HepG2 (cell line): Measurements from ENCODE around the gene CX3CR1. TPM values are rescaled to one million over a fixed set of nuclear protein-coding genes. Genes with fewer than 3 reads are reported as not detected.
A peak's percentile ranks its signal among the peaks of the same experiment; 100 is the strongest.

Experiments used
- BRD4 ChIP-seq: sonication (generic); formaldehyde crosslinking; IDR thresholded peaks from 2 replicates; pipeline ENCODE4 v1.4.0; 2020; ENCODE audit warnings: missing genetic modification reagents
- DBP ChIP-seq: sonication (generic); formaldehyde crosslinking; IDR thresholded peaks from 2 replicates; pipeline ENCODE4 v1.4.0; 2020; ENCODE audit warnings: missing genetic modification reagents; ENCODE audit errors: not compliant biosample characterization
- DDIT3 ChIP-seq: sonication (generic); formaldehyde crosslinking; IDR thresholded peaks from 2 replicates; pipeline ENCODE4 v1.4.0; 2020; ENCODE audit warnings: mild to moderate bottlenecking, missing genetic modification reagents
- EP300 ChIP-seq, 3 experiments: sonication (generic) in 1 of 3; formaldehyde crosslinking in 1 of 3; IDR thresholded peaks; 2 replicates each; pipeline versions ENCODE4 v1.5.1 to v1.6.1; 2011 to 2020; ENCODE audit warnings: low read depth in 2 of 3, low read length in 2 of 3, borderline replicate concordance in 1 of 3, improper control_type of control experiment in 1 of 3, mild to moderate bottlenecking in 1 of 3, missing genetic modification reagents in 1 of 3, moderate library complexity in 1 of 3
- FOXK1 ChIP-seq: sonication (generic); formaldehyde crosslinking; IDR thresholded peaks from 2 replicates; pipeline ENCODE4 v1.4.0; 2020; ENCODE audit warnings: low read depth, missing genetic modification reagents, borderline replicate concordance
- FOXP1 ChIP-seq, 2 experiments: fragments of 450-650 bp in 1 of 2; IDR thresholded peaks; 2 replicates each; pipeline ENCODE4 v1.6.1; 2017 to 2018; ENCODE audit warnings: antibody characterized with exemption in 1 of 2
- HIVEP1 ChIP-seq: sonication (generic); formaldehyde crosslinking; IDR thresholded peaks from 2 replicates; pipeline ENCODE4 v1.4.0; 2020; ENCODE audit warnings: mild to moderate bottlenecking, missing genetic modification reagents
- HMGA1 ChIP-seq: sonication (generic); formaldehyde crosslinking; conservative IDR thresholded peaks from 2 replicates; pipeline ENCODE4 v1.4.0; 2020; ENCODE audit warnings: missing genetic modification reagents
- HNF4A ChIP-seq: sonication (generic); formaldehyde crosslinking; IDR thresholded peaks from 2 replicates; pipeline ENCODE4 v1.4.0; 2020; ENCODE audit warnings: missing genetic modification reagents
- HOXD1 ChIP-seq: sonication (generic); formaldehyde crosslinking; IDR thresholded peaks from 2 replicates; pipeline ENCODE4 v1.5.0; 2020; ENCODE audit warnings: missing genetic modification reagents
- JARID2 ChIP-seq: sonication (generic); formaldehyde crosslinking; IDR thresholded peaks from 2 replicates; pipeline ENCODE4 v1.8.1; 2023; ENCODE audit warnings: missing genetic modification reagents, inconsistent platforms; ENCODE audit not compliant: insufficient replicate concordance
- JUN ChIP-seq: sonication (generic); formaldehyde crosslinking; IDR thresholded peaks from 2 replicates; pipeline ENCODE4 v1.4.0; 2020; ENCODE audit warnings: mild to moderate bottlenecking, missing genetic modification reagents
- NFIB ChIP-seq: sonication (generic); formaldehyde crosslinking; IDR thresholded peaks from 2 replicates; pipeline ENCODE4 v1.9.0; 2021; ENCODE audit warnings: missing genetic modification reagents, mild to moderate bottlenecking, borderline replicate concordance
- THAP8 ChIP-seq: sonication (generic); formaldehyde crosslinking; IDR thresholded peaks from 2 replicates; pipeline ENCODE4 v1.5.1; 2020; ENCODE audit warnings: missing genetic modification reagents, mild to moderate bottlenecking, borderline replicate concordance
- TRIM24 ChIP-seq: sonication (generic); formaldehyde crosslinking; IDR thresholded peaks from 2 replicates; pipeline ENCODE4 v1.8.0; 2022; ENCODE audit warnings: mild to moderate bottlenecking, missing genetic modification reagents
- YEATS2 ChIP-seq: sonication (generic); formaldehyde crosslinking; IDR thresholded peaks from 2 replicates; pipeline ENCODE4 v1.4.0; 2020; ENCODE audit warnings: missing genetic modification reagents, borderline replicate concordance
- ZBTB20 ChIP-seq: sonication (generic); formaldehyde crosslinking; IDR thresholded peaks from 2 replicates; pipeline ENCODE4 v1.8.1; 2023; ENCODE audit warnings: missing genetic modification reagents, low read depth, mild to moderate bottlenecking, borderline replicate concordance
- ZBTB21 ChIP-seq: sonication (generic); formaldehyde crosslinking; IDR thresholded peaks from 2 replicates; pipeline ENCODE4 v1.4.0; 2020; ENCODE audit warnings: missing genetic modification reagents
- ZBTB26 ChIP-seq: IDR thresholded peaks from 2 replicates; pipeline ENCODE4 v1.6.1; 2016; ENCODE audit warnings: missing compliant biosample characterization, missing genetic modification reagents, borderline replicate concordance
- ZKSCAN5 ChIP-seq: sonication (generic); formaldehyde crosslinking; IDR thresholded peaks from 2 replicates; pipeline ENCODE4 v1.5.1; 2020; ENCODE audit warnings: mild to moderate bottlenecking, missing genetic modification reagents
- ZNF143 ChIP-seq: sonication (generic); formaldehyde crosslinking; IDR thresholded peaks from 2 replicates; pipeline ENCODE4 v1.4.0; 2020; ENCODE audit warnings: missing genetic modification reagents
- ZNF333 ChIP-seq: sonication (generic); formaldehyde crosslinking; IDR thresholded peaks from 2 replicates; pipeline ENCODE4 v1.4.0; 2020; ENCODE audit warnings: mild to moderate bottlenecking, missing genetic modification reagents, borderline replicate concordance
- ZNF652 ChIP-seq: IDR thresholded peaks from 2 replicates; pipeline ENCODE4 v1.6.1; 2016; ENCODE audit warnings: low read depth, borderline replicate concordance
- ZNF670 ChIP-seq: sonication (generic); formaldehyde crosslinking; IDR thresholded peaks from 2 replicates; pipeline ENCODE4 v1.8.0; 2022; ENCODE audit warnings: mild to moderate bottlenecking, missing genetic modification reagents, borderline replicate concordance
- ZNF782 ChIP-seq: sonication (generic); formaldehyde crosslinking; IDR thresholded peaks from 2 replicates; pipeline ENCODE4 v1.4.0; 2020; ENCODE audit warnings: missing genetic modification reagents, mild to moderate bottlenecking, borderline replicate concordance
- ZSCAN31 ChIP-seq: sonication (generic); formaldehyde crosslinking; IDR thresholded peaks from 2 replicates; pipeline ENCODE4 v1.5.0; 2020; ENCODE audit warnings: low read depth, mild to moderate bottlenecking, missing genetic modification reagents
- polyA plus RNA-seq, 8 experiments: library from polyadenylated mRNA; depleted of rRNA in 3 of 8; stranded (reverse) in 7 of 8; unstranded in 1 of 8; fragments of >200 nt; fragmentation: Illumina TruSeq in 4 of 8; extraction: Trizol in 4 of 8; gene quantifications; 2 replicates each; pipeline versions ENCODE4 v1.2.1 to v1.2.3, GENCODE V29; 2011 to 2016; ENCODE audit warnings: low read depth in 4 of 8, missing spikeins in 1 of 8, mixed read lengths in 1 of 8; ENCODE audit not compliant: insufficient read depth in 1 of 8
- total RNA-seq, 5 experiments: library from RNA; depleted of rRNA; stranded (reverse); fragments of >200 nt; fragmentation: Illumina TruSeq; extraction: Trizol; gene quantifications; 2 replicates each; pipeline ENCODE4 v1.2.3, GENCODE V29; 2016; ENCODE audit warnings: low read depth in 1 of 5
- TF ChIP-seq, protein P1 (sequence below): sonication (generic); formaldehyde crosslinking; IDR thresholded peaks from 2 replicates; pipeline ENCODE4 v1.8.1; 2023; ENCODE audit warnings: mild to moderate bottlenecking, missing genetic modification reagents

CX3CR1 gene
- total and polyA plus RNA-seq, 2 of the 13 experiments (the other 11 are each of a cell fraction or from before 2014, with no cell fraction given): not detected

DNA sequence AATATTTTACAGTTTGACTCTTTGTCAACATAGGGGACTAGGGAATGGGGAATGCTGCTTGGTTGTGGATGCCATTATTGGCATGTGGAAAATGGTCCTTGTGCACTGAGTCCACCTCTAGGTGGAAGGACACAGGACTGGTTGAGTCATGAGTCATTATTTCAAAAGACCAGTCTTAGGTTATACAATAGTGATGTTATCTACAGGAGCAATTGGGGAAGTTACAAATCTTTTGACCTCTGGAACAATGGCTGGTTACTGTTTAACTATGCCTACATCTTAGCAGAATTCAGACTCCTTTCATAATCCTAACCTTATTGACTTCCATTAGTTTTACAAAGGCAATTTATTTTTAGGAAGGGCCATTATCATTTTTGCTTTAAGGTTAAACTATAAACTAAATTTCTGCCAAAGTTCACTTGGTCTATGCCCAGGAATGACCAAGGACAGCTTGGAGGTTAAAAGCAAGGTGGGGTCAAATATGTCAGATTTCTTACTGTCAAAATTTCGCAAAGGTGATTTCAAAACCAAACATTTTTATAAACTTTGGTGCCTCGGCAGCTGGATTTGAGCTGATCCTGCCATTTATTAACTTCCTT lies 37.8 kb upstream of the CX3CR1 start (continued):
- TF ChIP-seq, protein P1, sequence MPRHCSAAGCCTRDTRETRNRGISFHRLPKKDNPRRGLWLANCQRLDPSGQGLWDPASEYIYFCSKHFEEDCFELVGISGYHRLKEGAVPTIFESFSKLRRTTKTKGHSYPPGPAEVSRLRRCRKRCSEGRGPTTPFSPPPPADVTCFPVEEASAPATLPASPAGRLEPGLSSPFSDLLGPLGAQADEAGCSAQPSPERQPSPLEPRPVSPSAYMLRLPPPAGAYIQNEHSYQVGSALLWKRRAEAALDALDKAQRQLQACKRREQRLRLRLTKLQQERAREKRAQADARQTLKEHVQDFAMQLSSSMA: no peak
- TF ChIP-seq HNF4A (CRISPR knock-in tag) (peak; percentile 96), DDIT3 (CRISPR knock-in tag) (no peak), ZBTB20 (no peak), EP300 (IDR thresholded peaks at IDR 0.05; ENCODE audit: low read depth in 2 of 2, low read length in 2 of 2) (peak; percentile 74 to 91; a peak in 3 of 4 replicates), EP300 (CRISPR knock-in tag; IDR thresholded peaks at IDR 0.05; ENCODE audit: borderline replicate concordance) (peak; percentile 86), FOXK1 (CRISPR knock-in tag) (peak; percentile 69; the same call in 1 of the 2 replicates), HIVEP1 (CRISPR knock-in tag) (no peak), ZKSCAN5 (CRISPR knock-in tag) (no peak), JUN (peak; percentile 90), ZNF333 (CRISPR knock-in tag) (no peak), HOXD1 (CRISPR knock-in tag) (peak; percentile 75; the same call in 1 of the 2 replicates), ZNF143 (no peak), ZBTB21 (CRISPR knock-in tag) (no peak; the same call in 1 of the 2 replicates), HMGA1 (CRISPR knock-in tag) (no peak), FOXP1 (IDR thresholded peaks at IDR 0.05) (0 out of 2 replicates have a peak, but pooled peaks have one; percentile 53), FOXP1 (CRISPR knock-in tag; IDR thresholded peaks at IDR 0.05) (peak; percentile 76), TRIM24 (CRISPR knock-in tag) (peak; percentile 99), THAP8 (CRISPR knock-in tag) (no peak), BRD4 (CRISPR knock-in tag) (no peak), ZNF670 (CRISPR knock-in tag) (peak; percentile 94), NFIB (CRISPR knock-in tag) (no peak), JARID2 (CRISPR knock-in tag) (no peak), ZBTB26 (no peak), ZNF652 (CRISPR knock-in tag) (no peak), ZNF782 (CRISPR knock-in tag) (no peak), YEATS2 (CRISPR knock-in tag) (peak; percentile 50; the same call in 1 of the 2 replicates), ZSCAN31 (CRISPR knock-in tag) (no peak), DBP (CRISPR knock-in tag) (no peak)
